Measurements from ENCODE around the gene XYLT2. TPM values are rescaled to one million over a fixed set of nuclear protein-coding genes. Genes with fewer than 3 reads are reported as not detected.

Gene XYLT2
- total and polyA plus RNA-seq, 9 of the 15 experiments (the other 6 are each of a cell fraction or from before 2014, with no cell fraction given): 0.63 to 9.1 (median 4.3) TPM

DNA sequence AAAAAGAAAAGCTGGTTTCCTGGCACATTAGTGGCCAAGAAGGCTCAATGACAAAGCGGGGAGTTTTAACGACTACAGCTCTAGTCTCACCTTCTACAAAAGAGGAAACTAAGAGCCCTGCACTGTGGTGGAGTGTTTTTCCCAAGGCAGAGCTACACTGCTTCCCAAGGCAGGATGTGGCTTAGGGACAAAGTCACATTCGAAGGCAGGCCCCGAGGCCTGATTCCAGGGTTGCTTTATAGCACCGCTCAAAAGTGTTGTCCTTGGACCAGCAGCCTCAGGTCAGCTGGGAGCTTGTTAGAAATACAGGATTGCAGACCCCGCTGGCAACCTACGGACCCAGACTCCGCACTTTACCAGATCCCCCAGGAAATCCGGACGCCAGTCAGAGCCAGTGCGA, 47.9 kb upstream of the XYLT2 start (continued):
- TF ChIP-seq KLF1 (tag; IDR thresholded peaks at IDR 0.05): no peak
- TF ChIP-seq ELF1 (tag; IDR thresholded peaks at IDR 0.05): no peak
- TF ChIP-seq PRMT5 (CRISPR knock-in tag; IDR thresholded peaks at IDR 0.05): no peak
- TF ChIP-seq, protein P1, sequence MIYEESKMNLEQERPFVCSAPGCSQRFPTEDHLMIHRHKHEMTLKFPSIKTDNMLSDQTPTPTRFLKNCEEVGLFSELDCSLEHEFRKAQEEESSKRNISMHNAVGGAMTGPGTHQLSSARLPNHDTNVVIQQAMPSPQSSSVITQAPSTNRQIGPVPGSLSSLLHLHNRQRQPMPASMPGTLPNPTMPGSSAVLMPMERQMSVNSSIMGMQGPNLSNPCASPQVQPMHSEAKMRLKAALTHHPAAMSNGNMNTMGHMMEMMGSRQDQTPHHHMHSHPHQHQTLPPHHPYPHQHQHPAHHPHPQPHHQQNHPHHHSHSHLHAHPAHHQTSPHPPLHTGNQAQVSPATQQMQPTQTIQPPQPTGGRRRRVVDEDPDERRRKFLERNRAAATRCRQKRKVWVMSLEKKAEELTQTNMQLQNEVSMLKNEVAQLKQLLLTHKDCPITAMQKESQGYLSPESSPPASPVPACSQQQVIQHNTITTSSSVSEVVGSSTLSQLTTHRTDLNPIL (CRISPR knock-in tag; IDR thresholded peaks at IDR 0.05): no peak
- TF ChIP-seq, protein P2, sequence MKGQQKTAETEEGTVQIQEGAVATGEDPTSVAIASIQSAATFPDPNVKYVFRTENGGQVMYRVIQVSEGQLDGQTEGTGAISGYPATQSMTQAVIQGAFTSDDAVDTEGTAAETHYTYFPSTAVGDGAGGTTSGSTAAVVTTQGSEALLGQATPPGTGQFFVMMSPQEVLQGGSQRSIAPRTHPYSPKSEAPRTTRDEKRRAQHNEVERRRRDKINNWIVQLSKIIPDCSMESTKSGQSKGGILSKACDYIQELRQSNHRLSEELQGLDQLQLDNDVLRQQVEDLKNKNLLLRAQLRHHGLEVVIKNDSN (CRISPR knock-in tag; IDR thresholded peaks at IDR 0.05): no peak
- TF ChIP-seq ZNF584 (CRISPR knock-in tag; IDR thresholded peaks at IDR 0.05; ENCODE audit: low read depth): no peak
- TF ChIP-seq POU5F1 (IDR thresholded peaks at IDR 0.05; ENCODE audit: borderline replicate concordance, low read depth, low read length, partially characterized antibody): no peak
- no peak for TF ChIP-seq TEAD4 (IDR thresholded peaks at IDR 0.05; ENCODE audit: low read length)
- no peak for TF ChIP-seq TEAD4 (CRISPR knock-in tag; IDR thresholded peaks at IDR 0.05; ENCODE audit: borderline replicate concordance)
- TF ChIP-seq U2AF1 (optimal IDR thresholded peaks at IDR 0.05; ENCODE audit: low read depth, low read length): no peak
- TF ChIP-seq ZKSCAN3 (CRISPR knock-in tag; IDR thresholded peaks at IDR 0.05): no peak
- TF ChIP-seq TRIM24 (IDR thresholded peaks at IDR 0.05): no peak
- no peak for TF ChIP-seq POLR2H (tag; IDR thresholded peaks at IDR 0.05; ENCODE audit: low read depth)
- TF ChIP-seq, protein P3, sequence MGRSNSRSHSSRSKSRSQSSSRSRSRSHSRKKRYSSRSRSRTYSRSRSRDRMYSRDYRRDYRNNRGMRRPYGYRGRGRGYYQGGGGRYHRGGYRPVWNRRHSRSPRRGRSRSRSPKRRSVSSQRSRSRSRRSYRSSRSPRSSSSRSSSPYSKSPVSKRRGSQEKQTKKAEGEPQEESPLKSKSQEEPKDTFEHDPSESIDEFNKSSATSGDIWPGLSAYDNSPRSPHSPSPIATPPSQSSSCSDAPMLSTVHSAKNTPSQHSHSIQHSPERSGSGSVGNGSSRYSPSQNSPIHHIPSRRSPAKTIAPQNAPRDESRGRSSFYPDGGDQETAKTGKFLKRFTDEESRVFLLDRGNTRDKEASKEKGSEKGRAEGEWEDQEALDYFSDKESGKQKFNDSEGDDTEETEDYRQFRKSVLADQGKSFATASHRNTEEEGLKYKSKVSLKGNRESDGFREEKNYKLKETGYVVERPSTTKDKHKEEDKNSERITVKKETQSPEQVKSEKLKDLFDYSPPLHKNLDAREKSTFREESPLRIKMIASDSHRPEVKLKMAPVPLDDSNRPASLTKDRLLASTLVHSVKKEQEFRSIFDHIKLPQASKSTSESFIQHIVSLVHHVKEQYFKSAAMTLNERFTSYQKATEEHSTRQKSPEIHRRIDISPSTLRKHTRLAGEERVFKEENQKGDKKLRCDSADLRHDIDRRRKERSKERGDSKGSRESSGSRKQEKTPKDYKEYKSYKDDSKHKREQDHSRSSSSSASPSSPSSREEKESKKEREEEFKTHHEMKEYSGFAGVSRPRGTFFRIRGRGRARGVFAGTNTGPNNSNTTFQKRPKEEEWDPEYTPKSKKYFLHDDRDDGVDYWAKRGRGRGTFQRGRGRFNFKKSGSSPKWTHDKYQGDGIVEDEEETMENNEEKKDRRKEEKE (IDR thresholded peaks at IDR 0.05; ENCODE audit: borderline replicate concordance in 1 of 2, control insufficient read depth in 1 of 2, low read depth in 2 of 2, low read length in 1 of 2): no peak
- no peak for TF ChIP-seq NR2F6 (CRISPR knock-in tag; IDR thresholded peaks at IDR 0.05)
- TF ChIP-seq, protein P4, sequence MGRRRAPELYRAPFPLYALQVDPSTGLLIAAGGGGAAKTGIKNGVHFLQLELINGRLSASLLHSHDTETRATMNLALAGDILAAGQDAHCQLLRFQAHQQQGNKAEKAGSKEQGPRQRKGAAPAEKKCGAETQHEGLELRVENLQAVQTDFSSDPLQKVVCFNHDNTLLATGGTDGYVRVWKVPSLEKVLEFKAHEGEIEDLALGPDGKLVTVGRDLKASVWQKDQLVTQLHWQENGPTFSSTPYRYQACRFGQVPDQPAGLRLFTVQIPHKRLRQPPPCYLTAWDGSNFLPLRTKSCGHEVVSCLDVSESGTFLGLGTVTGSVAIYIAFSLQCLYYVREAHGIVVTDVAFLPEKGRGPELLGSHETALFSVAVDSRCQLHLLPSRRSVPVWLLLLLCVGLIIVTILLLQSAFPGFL (CRISPR knock-in tag; IDR thresholded peaks at IDR 0.05): no peak

All from K562 (cell line).